Tibial nerve (tissue), 4 donors: Measurements from ENCODE around the gene UQCC3.
"Not testable (repeated sequence)": the region's sequence is repeated elsewhere in the genome, so short reads cannot be mapped to it uniquely, and the experiment has no call there.

Experiments
- CTCF ChIP-seq, 5 experiments: fragments of 200-600 bp in 3 of 5; fragments of 450-650 bp in 2 of 5; sonication (generic) in 3 of 5; IDR thresholded peaks; one replicate each; pipeline ENCODE4 v1.5.1; 2016 to 2019; ENCODE audit warnings: antibody characterized with exemption in 5 of 5, mild to moderate bottlenecking in 3 of 5, moderate library complexity in 2 of 5
- EP300 ChIP-seq, 2 donors: sonication (generic); formaldehyde crosslinking; IDR thresholded peaks; one replicate each; pipeline ENCODE4 v1.6.1; 2017; ENCODE audit warnings: antibody characterized with exemption in 2 of 2, mild to moderate bottlenecking in 1 of 2
- POLR2A ChIP-seq, 2 donors: fragments of 450-650 bp; IDR thresholded peaks; one replicate each; pipeline ENCODE4 v1.6.1; 2017; ENCODE audit warnings: antibody characterized with exemption in 2 of 2, mild to moderate bottlenecking in 2 of 2, moderate library complexity in 2 of 2

- not testable (repeated sequence) for TF ChIP-seq POLR2A, CTCF, EP300 (IDR thresholded peaks at IDR 0.05)
These were observed 32.4 kb downstream of the UQCC3 start for GRCh38 chr11:62703921-62704320.
